ENCODE data around the gene THSD4. TPM values are rescaled to one million over a fixed set of nuclear protein-coding genes. Genes with fewer than 3 reads are reported as not detected.

The THSD4 gene
- polyA plus RNA-seq, 1 donor (not counting 4 experiments of a cell fraction or from before 2014, with no cell fraction given): 24.5 TPM

DNA sequence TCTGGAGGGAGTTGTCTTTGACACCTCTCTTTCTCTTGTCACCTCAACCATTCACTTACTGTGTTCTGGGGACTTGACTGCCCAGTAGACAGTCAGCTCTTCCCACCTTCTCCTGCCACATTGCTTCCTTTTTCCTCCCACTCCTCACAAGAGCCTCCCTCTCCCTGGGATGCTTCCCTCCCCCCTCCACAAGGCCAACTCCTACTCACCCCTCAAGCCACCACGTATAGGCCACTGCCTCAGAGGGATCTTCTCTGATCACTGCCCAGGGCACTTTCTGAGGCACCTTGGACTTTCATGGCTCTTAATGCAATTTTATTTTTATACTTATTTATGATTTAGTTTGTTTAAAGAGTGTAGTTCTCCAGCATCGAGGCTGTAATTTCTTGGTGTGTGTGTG, 23.2 kb downstream of the THSD4 start:
- FAIRE-seq: no peak
- Histone ChIP-seq H3K9me1 (ENCODE audit: control insufficient read depth, extremely low read depth, insufficient read depth, low read length) (no peaks in the 10 kb centered on the region), H3K9ac (ENCODE audit: control insufficient read depth, extremely low read depth, insufficient read depth, low read length) (no peak overlapping the region), H3K4me1 (ENCODE audit: control insufficient read depth, extremely low read depth, insufficient read depth, low read length) (peaks cover 42% of the 10 kb centered on the region), H3K9me3 (ENCODE audit: control insufficient read depth, low read depth, low read length) (no peaks in the 10 kb centered on the region), H3K27ac (ENCODE audit: control insufficient read depth, insufficient read depth, low read length) (no peak overlapping the region), H3K27me3 (ENCODE audit: control insufficient read depth, extremely low read depth, insufficient read depth, low read length) (no peaks in the 10 kb centered on the region), H3K4me3 (ENCODE audit: control insufficient read depth in 2 of 3, extremely low read depth in 1 of 3, insufficient read depth in 2 of 3, low read depth in 1 of 3, low read length in 3 of 3) (no peak overlapping the region), H3K4me2 (ENCODE audit: control insufficient read depth, extremely low read depth, insufficient read depth, low read depth, low read length) (no peak overlapping the region), H3K36me3 (ENCODE audit: control insufficient read depth in 2 of 2, extremely low read depth in 1 of 2, insufficient read depth in 2 of 2, low read length in 2 of 2) (peaks cover 3 to 9% of the 10 kb centered on the region in 2 experiments), H4K20me1 (ENCODE audit: control insufficient read depth, extremely low read depth, insufficient read depth, low read length) (no peaks in the 10 kb centered on the region), H2AFZ (ENCODE audit: control insufficient read depth, low read length) (no peak overlapping the region), H3K79me2 (ENCODE audit: control insufficient read depth, insufficient read depth, low read length) (peaks cover 58% of the 10 kb centered on the region)
- dilution Hi-C loops (cut with MboI; ENCODE audit: extremely low pct_ligation_motif_present, low sequenced_read_pairs): no loop called here
- TF ChIP-seq, protein P1, sequence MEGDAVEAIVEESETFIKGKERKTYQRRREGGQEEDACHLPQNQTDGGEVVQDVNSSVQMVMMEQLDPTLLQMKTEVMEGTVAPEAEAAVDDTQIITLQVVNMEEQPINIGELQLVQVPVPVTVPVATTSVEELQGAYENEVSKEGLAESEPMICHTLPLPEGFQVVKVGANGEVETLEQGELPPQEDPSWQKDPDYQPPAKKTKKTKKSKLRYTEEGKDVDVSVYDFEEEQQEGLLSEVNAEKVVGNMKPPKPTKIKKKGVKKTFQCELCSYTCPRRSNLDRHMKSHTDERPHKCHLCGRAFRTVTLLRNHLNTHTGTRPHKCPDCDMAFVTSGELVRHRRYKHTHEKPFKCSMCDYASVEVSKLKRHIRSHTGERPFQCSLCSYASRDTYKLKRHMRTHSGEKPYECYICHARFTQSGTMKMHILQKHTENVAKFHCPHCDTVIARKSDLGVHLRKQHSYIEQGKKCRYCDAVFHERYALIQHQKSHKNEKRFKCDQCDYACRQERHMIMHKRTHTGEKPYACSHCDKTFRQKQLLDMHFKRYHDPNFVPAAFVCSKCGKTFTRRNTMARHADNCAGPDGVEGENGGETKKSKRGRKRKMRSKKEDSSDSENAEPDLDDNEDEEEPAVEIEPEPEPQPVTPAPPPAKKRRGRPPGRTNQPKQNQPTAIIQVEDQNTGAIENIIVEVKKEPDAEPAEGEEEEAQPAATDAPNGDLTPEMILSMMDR (optimal IDR thresholded peaks at IDR 0.05 in 1 of 3, IDR thresholded peaks at IDR 0.05 in 1 of 3, conservative IDR thresholded peaks at IDR 0.05 in 1 of 3; ENCODE audit: extremely low read depth in 1 of 3, insufficient read depth in 2 of 3, low read length in 3 of 3): no peak
- no peak for TF ChIP-seq EZH2 (IDR thresholded peaks at IDR 0.05; ENCODE audit: low read length)
- DNase-seq (ENCODE audit: low read depth, low spot score): no peak

DNA sequence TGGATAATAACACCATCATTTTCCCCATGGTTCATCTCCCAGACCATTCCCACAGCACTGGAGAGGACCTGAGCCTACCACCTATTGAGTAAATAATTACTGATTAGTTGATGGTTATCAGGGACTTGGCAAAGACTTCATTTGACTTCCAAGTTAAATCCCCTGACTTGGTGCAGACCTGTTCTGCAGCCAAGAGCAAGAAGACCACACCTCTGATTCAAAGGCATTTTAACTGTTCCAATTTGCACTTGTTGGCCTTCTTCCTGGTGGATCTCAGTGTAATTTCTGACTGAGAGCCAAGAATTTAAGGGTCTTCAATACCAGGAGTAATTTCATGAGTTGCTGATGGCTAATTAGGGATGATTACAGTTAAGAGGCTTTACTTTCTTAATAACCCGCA, 24.0 kb downstream of the THSD4 start:
- H2AFZ ChIP-seq (ENCODE audit: control insufficient read depth, low read length): no peak overlapping the region
- H3K4me1 ChIP-seq (ENCODE audit: control insufficient read depth, extremely low read depth, insufficient read depth, low read length): peaks cover 39% of the 10 kb centered on the region
- no peak overlapping the region for H3K4me3 ChIP-seq (ENCODE audit: control insufficient read depth in 2 of 3, extremely low read depth in 1 of 3, insufficient read depth in 2 of 3, low read depth in 1 of 3, low read length in 3 of 3)
- no peak overlapping the region for H3K27ac ChIP-seq (ENCODE audit: control insufficient read depth, insufficient read depth, low read length)
- no peaks in the 10 kb centered on the region for H3K27me3 ChIP-seq (ENCODE audit: control insufficient read depth, extremely low read depth, insufficient read depth, low read length)
- no peak overlapping the region for H3K4me2 ChIP-seq (ENCODE audit: control insufficient read depth, extremely low read depth, insufficient read depth, low read depth, low read length)
- H3K9me1 ChIP-seq (ENCODE audit: control insufficient read depth, extremely low read depth, insufficient read depth, low read length): no peaks in the 10 kb centered on the region
- peaks cover 3 to 17% of the 10 kb centered on the region in 2 experiments for H3K36me3 ChIP-seq (ENCODE audit: control insufficient read depth in 2 of 2, extremely low read depth in 1 of 2, insufficient read depth in 2 of 2, low read length in 2 of 2)
- FAIRE-seq (no peak), DNase-seq (ENCODE audit: low read depth, low spot score) (no peak)
- no peak for TF ChIP-seq EZH2 (IDR thresholded peaks at IDR 0.05; ENCODE audit: low read length)
- TF ChIP-seq, protein P1 (optimal IDR thresholded peaks at IDR 0.05 in 1 of 3, IDR thresholded peaks at IDR 0.05 in 1 of 3, conservative IDR thresholded peaks at IDR 0.05 in 1 of 3; ENCODE audit: extremely low read depth in 1 of 3, insufficient read depth in 2 of 3, low read length in 3 of 3): no peak
- peaks cover 52% of the 10 kb centered on the region for H3K79me2 ChIP-seq (ENCODE audit: control insufficient read depth, insufficient read depth, low read length)
- H3K9me3 ChIP-seq (ENCODE audit: control insufficient read depth, low read depth, low read length): no peaks in the 10 kb centered on the region
- no peaks in the 10 kb centered on the region for H4K20me1 ChIP-seq (ENCODE audit: control insufficient read depth, extremely low read depth, insufficient read depth, low read length)
- dilution Hi-C loops (cut with MboI; ENCODE audit: extremely low pct_ligation_motif_present, low sequenced_read_pairs): no loop called here
- H3K9ac ChIP-seq (ENCODE audit: control insufficient read depth, extremely low read depth, insufficient read depth, low read length): no peak overlapping the region
